Endothelial cell of umbilical vein (primary cell): ENCODE results near the gene SPEM1. TPM values are rescaled to one million over a fixed set of nuclear protein-coding genes. Genes with fewer than 3 reads are reported as not detected.

Source experiments
- BruUV-seq: library from RNA; stranded (reverse); fragments of 400-500 nt; replicated peaks from 2 replicates; lab custom pipeline; 2021; lab: Mats Ljungman, UMichigan
- CTCF ChIA-PET: fragments of 300-600, 350-600 bp; sonication (Branson Sonifier 250); formaldehyde crosslinking; loops from one replicate; lab custom pipeline; 2021; ENCODE audit warnings: antibody characterized with exemption, inconsistent platforms; lab: Charles Lee
- POLR2A ChIA-PET: fragments of 300-600, 350-600 bp; sonication (Branson Sonifier 250); formaldehyde crosslinking; loops from one replicate; lab custom pipeline; 2021; ENCODE audit warnings: antibody characterized with exemption, inconsistent platforms; lab: Charles Lee
- DNase-seq: peaks from one replicate; pipeline ENCODE4 v3.0.0-alpha.2; 2011; ENCODE audit warnings: low read depth, low spot score
- FAIRE-seq: peaks from 2 replicates; lab custom pipeline; 2011; peaks lifted over from hg19 to GRCh38; lab: Jason Lieb, UNC
- H2AFZ ChIP-seq: 2 replicates; pipeline ENCODE4 v1.6.0; 2012; ENCODE audit warnings: low read depth, low read length, control low read depth, inconsistent platforms
- H3K27ac ChIP-seq: 2 replicates; pipeline ENCODE4 v1.5.1; 2011; ENCODE audit warnings: low read depth, mild to moderate bottlenecking, control low read depth, low read length, moderate library complexity; ENCODE audit not compliant: insufficient read depth
- H3K27me3 ChIP-seq, 2 experiments: 2 replicates each; pipeline versions ENCODE4 v1.6.0 to v1.6.1; 2011; ENCODE audit warnings: low read length in 2 of 2, mixed read lengths in 1 of 2; ENCODE audit not compliant: control insufficient read depth in 2 of 2, insufficient read depth in 2 of 2
- H3K36me3 ChIP-seq, 2 experiments: 2 replicates in 1 of 2; 3 replicates in 1 of 2; pipeline ENCODE4 v1.5.1; 2011; ENCODE audit warnings: low read length in 2 of 2, mild to moderate bottlenecking in 1 of 2, moderate library complexity in 1 of 2; ENCODE audit not compliant: control insufficient read depth in 2 of 2, insufficient read depth in 2 of 2; ENCODE audit errors: extremely low read depth in 1 of 2
- H3K4me1 ChIP-seq: 3 replicates; pipeline ENCODE4 v1.5.1; 2011; ENCODE audit warnings: mild to moderate bottlenecking, low read length; ENCODE audit not compliant: control insufficient read depth, insufficient read depth; ENCODE audit errors: extremely low read depth
- H3K4me2 ChIP-seq: 2 replicates; pipeline ENCODE4 v1.6.1; 2011; ENCODE audit warnings: low read length, control low read depth, mixed read lengths; ENCODE audit not compliant: insufficient read depth
- H3K4me3 ChIP-seq, 3 experiments: fragments of 200-600 bp in 1 of 3; sonication (generic), shearing (Covaris generic) in 1 of 3; replicated peaks in 1 of 3; 2 replicates each; pipeline ENCODE4 v1.5.1; 2011 to 2016; ENCODE audit warnings: control low read depth in 3 of 3, low read length in 3 of 3, mild to moderate bottlenecking in 2 of 3, inconsistent platforms in 1 of 3, low read depth in 1 of 3, moderate library complexity in 1 of 3; ENCODE audit not compliant: insufficient read depth in 1 of 3
- H3K79me2 ChIP-seq: 2 replicates; pipeline ENCODE4 v1.6.0; 2012; ENCODE audit warnings: low read length, inconsistent platforms; ENCODE audit not compliant: control insufficient read depth, insufficient read depth
- H3K9ac ChIP-seq: replicated peaks from 2 replicates; pipeline ENCODE3; 2011; ENCODE audit warnings: low read length, control low read depth; ENCODE audit not compliant: insufficient read depth; ENCODE audit errors: extremely low read depth
- H3K9me1 ChIP-seq: replicated peaks from 3 replicates; pipeline ENCODE4 v1.6.0; 2011; ENCODE audit warnings: mild to moderate bottlenecking, low read length; ENCODE audit not compliant: control insufficient read depth, insufficient read depth; ENCODE audit errors: extremely low read depth
- H3K9me3 ChIP-seq: replicated peaks from 2 replicates; pipeline ENCODE4 v1.5.1; 2012; ENCODE audit warnings: low read length, inconsistent platforms; ENCODE audit not compliant: control insufficient read depth, insufficient read depth
- H4K20me1 ChIP-seq: replicated peaks from 2 replicates; pipeline ENCODE3; 2011; ENCODE audit warnings: mild to moderate bottlenecking, low read length; ENCODE audit not compliant: control insufficient read depth, insufficient read depth; ENCODE audit errors: extremely low read depth
- CTCF ChIP-seq, 2 donors: IDR thresholded peaks; 1 replicate in 1 of 2; 2 replicates in 1 of 2; pipeline ENCODE4 v1.5.1; 2011; ENCODE audit warnings: low read length in 2 of 2, mild to moderate bottlenecking in 2 of 2, moderate library complexity in 2 of 2, control low read depth in 1 of 2, inconsistent platforms in 1 of 2, low read depth in 1 of 2; ENCODE audit not compliant: insufficient read depth in 1 of 2; ENCODE audit errors: extremely low read depth in 1 of 2
- EZH2 ChIP-seq: IDR thresholded peaks from 2 replicates; pipeline ENCODE4 v1.6.1; 2012; ENCODE audit warnings: borderline replicate concordance, low read depth, mild to moderate bottlenecking, moderate library complexity, low read length, inconsistent platforms; ENCODE audit not compliant: severe bottlenecking
- FOS ChIP-seq: IDR thresholded peaks from 2 replicates; pipeline ENCODE4 v1.6.1; 2011; ENCODE audit warnings: mild to moderate bottlenecking, low read length, moderate library complexity, borderline replicate concordance; ENCODE audit not compliant: insufficient read depth
- GATA2 ChIP-seq: IDR thresholded peaks from 2 replicates; pipeline ENCODE4 v1.7.0; 2011; ENCODE audit warnings: low read depth, mild to moderate bottlenecking, moderate library complexity, mixed read lengths, low read length; ENCODE audit not compliant: insufficient read length, insufficient read depth
- JUN ChIP-seq: IDR thresholded peaks from 2 replicates; pipeline ENCODE4 v1.6.1; 2011; ENCODE audit warnings: borderline replicate concordance, low read depth; ENCODE audit not compliant: insufficient read length, insufficient read depth
- MAX ChIP-seq: IDR thresholded peaks from 2 replicates; pipeline ENCODE4 v1.6.1; 2011; ENCODE audit not compliant: insufficient read depth, insufficient read length
- MYC ChIP-seq: IDR thresholded peaks from one replicate; pipeline ENCODE4 v1.6.1; 2011; ENCODE audit warnings: mild to moderate bottlenecking, low read depth, low read length
- POLR2A ChIP-seq: IDR thresholded peaks from 2 replicates; pipeline ENCODE4 v1.6.1; 2012; ENCODE audit warnings: low read depth, mild to moderate bottlenecking, control low read depth, low read length
- POLR2AphosphoS5 ChIP-seq: IDR thresholded peaks from 2 replicates; pipeline ENCODE4 v1.6.1; 2012; ENCODE audit warnings: low read depth, mild to moderate bottlenecking, control low read depth, low read length, moderate library complexity; ENCODE audit not compliant: insufficient read depth
- dilution Hi-C: fragments of 300-500 bp; cut with MboI; formaldehyde crosslinking; loops from one replicate; pipeline ENCODE4 v1.15.0; 2019; ENCODE audit warnings: low sequenced_read_pairs; ENCODE audit not compliant: extremely low pct_ligation_motif_present
- intact Hi-C: fragments of 100-400 bp; cut with micrococcal nuclease; formaldehyde crosslinking; loops from one replicate; pipeline ENCODE4 v1.10.0; 2022
- polyA plus RNA-seq, 4 experiments: library from polyadenylated mRNA; depleted of rRNA in 3 of 4; stranded (reverse) in 3 of 4; unstranded in 1 of 4; fragments of >200 nt; gene quantifications; 2 replicates each; pipeline versions ENCODE4 v1.2.1 to v1.2.3, GENCODE V29; 2011 to 2012; ENCODE audit warnings: missing spikeins in 1 of 4
- total RNA-seq: library from RNA; stranded (reverse); gene quantifications from 2 replicates; pipeline ENCODE4 v1.2.3, GENCODE V29; 2021

SPEM1 gene
- total and polyA plus RNA-seq, 2 donors (not counting 3 experiments of a cell fraction or from before 2014, with no cell fraction given) = not detected

GRCh38 chr17:7403727-7403976 is 16.5 kb upstream of the SPEM1 start:
- Histone ChIP-seq H3K4me3 (peak overlapping the region; percentile 43 to 61 (median 52)), H3K79me2 (peaks cover 4% of the 10 kb centered on the region), H3K36me3 (peaks cover 0 to under 1% of the 10 kb centered on the region in 2 experiments), H3K27me3 (no peaks in the 10 kb centered on the region), H3K9me3 (no peaks in the 10 kb centered on the region), H3K4me1 (peaks cover 12% of the 10 kb centered on the region), H2AFZ (peak overlapping the region; percentile 68), H3K9me1 (no peaks in the 10 kb centered on the region), H4K20me1 (no peaks in the 10 kb centered on the region), H3K4me2 (peak overlapping the region; percentile 50), H3K27ac (peak overlapping the region; percentile 21), H3K9ac (peak overlapping the region; percentile 30)
- POLR2A ChIA-PET = interaction anchor here (0.5 to 1.6 kb wide), 16 partner anchors 9 to 340 kb away, joined by 3 to 14 read pairs (median 5); partner anchors contain the start of genes MPDU1, PLSCR3, POLR2A and TMEM102
- TF ChIP-seq MYC (no peak), JUN (no peak), POLR2AphosphoS5 (no peak), FOS (no peak), MAX (no peak), EZH2 (no peak), POLR2A (no peak), GATA2 (no peak), CTCF (IDR thresholded peaks at IDR 0.05; ENCODE audit: extremely low read depth in 1 of 2, insufficient read depth in 1 of 2, low read depth in 1 of 2, low read length in 2 of 2) (no peak)
- CTCF ChIA-PET = interaction anchor here (0.6 to 2.9 kb wide), 19 partner anchors 10 to 283 kb away, joined by 3 to 40 read pairs (median 4); partner anchors contain the start of genes CHRNB1, PLSCR3, TMEM102 and TMEM95
- BruUV-seq = no TSS peak
- dilution Hi-C loops (no loop called here), intact Hi-C loops (no loop called here)
- FAIRE-seq (no peak), DNase-seq (no peak)
